ENCODE results near the gene SHC1.
"Not testable (repeated sequence)": the region's sequence is repeated elsewhere in the genome, so short reads cannot be mapped to it uniquely, and the experiment has no call there.

Gene SHC1

GRCh38 chr1:154995301-154995983 lies 24.9 kb upstream of the SHC1 start:
- not testable (repeated sequence) for DNase-seq (ENCODE audit: low read depth)

- DNase-seq (ENCODE audit: low read depth) = no peak
Measured at GRCh38 chr1:154994591-154994990, 24.0 kb upstream of the SHC1 start.

GRCh38 chr1:154994269-154994587 lies 23.7 kb upstream of the SHC1 start:
- no peak for DNase-seq (ENCODE audit: low read depth)

GRCh38 chr1:154993572-154994268 lies 23.2 kb upstream of the SHC1 start, which contains the start of gene LENEP:
Gene LENEP, plus strand, starts transcription at chr1:154993586. Its CDS starts 22 bp downstream, at chr1:154993608.
- no peak for DNase-seq (ENCODE audit: low read depth)

- DNase-seq (ENCODE audit: low read depth) = no peak
Measured at GRCh38 chr1:154992721-154993571, 22.4 kb upstream of the SHC1 start.

- no peak for DNase-seq (ENCODE audit: low read depth)
Measured at GRCh38 chr1:154990276-154990675, 19.7 kb upstream of the SHC1 start.

GRCh38 chr1:154989195-154989860 lies 18.8 kb upstream of the SHC1 start:
- DNase-seq (ENCODE audit: low read depth) = no peak

GRCh38 chr1:154988058-154988954 lies 17.8 kb upstream of the SHC1 start:
- DNase-seq (ENCODE audit: low read depth) = no peak

GRCh38 chr1:154987326-154987725 lies 16.8 kb upstream of the SHC1 start:
- DNase-seq (ENCODE audit: low read depth) = no peak

- DNase-seq (ENCODE audit: low read depth) = not testable (repeated sequence)
Measured at GRCh38 chr1:154986736-154987135, 16.2 kb upstream of the SHC1 start.

- DNase-seq (ENCODE audit: low read depth) = no peak
Measured at GRCh38 chr1:154983776-154984466, 13.4 kb upstream of the SHC1 start.

GRCh38 chr1:154982897-154983648 lies 12.5 kb upstream of the SHC1 start, which contains the start of gene FLAD1:
Gene FLAD1, plus strand, starts transcription at chr1:154983344. Its CDS starts 351 bp downstream, at chr1:154983695.
- peak; percentile 93 for DNase-seq (ENCODE audit: low read depth)

- no peak for DNase-seq (ENCODE audit: low read depth)
Measured at GRCh38 chr1:154982341-154982740, 11.8 kb upstream of the SHC1 start.

- no peak for DNase-seq (ENCODE audit: low read depth)
Measured at GRCh38 chr1:154978360-154978759, 7.8 kb upstream of the SHC1 start.

- not testable (repeated sequence) for DNase-seq (ENCODE audit: low read depth)
Measured at GRCh38 chr1:154977762-154978161, 7.2 kb upstream of the SHC1 start.

GRCh38 chr1:154975409-154976059 lies 5.0 kb upstream of the SHC1 start:
- peak; percentile 49 for DNase-seq (ENCODE audit: low read depth)

- DNase-seq (ENCODE audit: low read depth) = peak; percentile 92
Measured at GRCh38 chr1:154974808-154975408, 4.4 kb upstream of the SHC1 start.

GRCh38 chr1:154974102-154974807 lies 3.7 kb upstream of the SHC1 start, which contains the start of gene CKS1B:
Gene CKS1B, plus strand, starts transcription at chr1:154974681. Its CDS starts 65 bp downstream, at chr1:154974746.
- peak; percentile 88 for DNase-seq (ENCODE audit: low read depth)

All from activated gamma-delta T cell treated with anti-CD3 and anti-CD28 coated beads, Interleukin-2, amount 50 U/mL, for 16 hours (primary cell).